HL-60 (cell line): ENCODE measurements around the gene NKX6-1.

Source experiments
- POLR2AphosphoS5 ChIP-seq: IDR thresholded peaks from 2 replicates; pipeline ENCODE4 v1.6.1; 2012; ENCODE audit warnings: low read depth
- SPI1 ChIP-seq: IDR thresholded peaks from 2 replicates; pipeline ENCODE4 v1.6.1; 2012; ENCODE audit warnings: low read depth, mild to moderate bottlenecking, borderline replicate concordance
- TF ChIP-seq, protein P1 (sequence below): IDR thresholded peaks from one replicate; pipeline ENCODE4 v1.5.1; 2011; ENCODE audit warnings: low read length, control low read depth, inconsistent platforms; ENCODE audit not compliant: insufficient read depth

DNA sequence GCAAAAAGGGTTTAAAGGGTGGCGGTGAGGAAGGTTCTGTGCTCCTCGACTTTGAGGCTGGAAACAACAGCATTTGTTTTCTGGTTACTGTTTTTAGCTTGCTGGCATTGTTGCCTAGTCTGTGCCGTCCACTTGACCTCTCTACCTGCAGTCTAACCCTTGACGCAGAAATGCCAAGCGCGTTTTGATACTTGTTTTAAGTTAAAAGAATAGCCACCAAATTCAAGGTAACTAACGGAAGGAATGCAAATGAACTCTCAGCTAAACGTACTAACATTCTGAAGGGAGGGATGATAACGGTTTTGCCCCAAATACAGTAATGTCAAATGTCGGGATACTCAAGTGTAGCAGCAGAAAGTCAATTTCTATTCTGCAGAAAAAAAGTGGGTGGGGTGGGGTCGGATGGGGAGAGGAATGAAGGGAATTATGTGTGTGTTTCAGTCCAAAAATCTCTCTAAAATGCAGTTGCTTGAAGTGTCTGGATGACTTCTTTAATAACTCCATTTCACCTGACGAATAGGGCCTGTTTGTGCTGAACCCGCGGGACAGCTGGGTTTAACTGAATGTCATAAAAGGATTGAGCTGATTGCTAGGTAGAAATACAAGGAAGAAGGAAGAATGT, 3.4 kb upstream of the NKX6-1 start:
- TF ChIP-seq POLR2AphosphoS5, result no peak
- TF ChIP-seq, protein P1, sequence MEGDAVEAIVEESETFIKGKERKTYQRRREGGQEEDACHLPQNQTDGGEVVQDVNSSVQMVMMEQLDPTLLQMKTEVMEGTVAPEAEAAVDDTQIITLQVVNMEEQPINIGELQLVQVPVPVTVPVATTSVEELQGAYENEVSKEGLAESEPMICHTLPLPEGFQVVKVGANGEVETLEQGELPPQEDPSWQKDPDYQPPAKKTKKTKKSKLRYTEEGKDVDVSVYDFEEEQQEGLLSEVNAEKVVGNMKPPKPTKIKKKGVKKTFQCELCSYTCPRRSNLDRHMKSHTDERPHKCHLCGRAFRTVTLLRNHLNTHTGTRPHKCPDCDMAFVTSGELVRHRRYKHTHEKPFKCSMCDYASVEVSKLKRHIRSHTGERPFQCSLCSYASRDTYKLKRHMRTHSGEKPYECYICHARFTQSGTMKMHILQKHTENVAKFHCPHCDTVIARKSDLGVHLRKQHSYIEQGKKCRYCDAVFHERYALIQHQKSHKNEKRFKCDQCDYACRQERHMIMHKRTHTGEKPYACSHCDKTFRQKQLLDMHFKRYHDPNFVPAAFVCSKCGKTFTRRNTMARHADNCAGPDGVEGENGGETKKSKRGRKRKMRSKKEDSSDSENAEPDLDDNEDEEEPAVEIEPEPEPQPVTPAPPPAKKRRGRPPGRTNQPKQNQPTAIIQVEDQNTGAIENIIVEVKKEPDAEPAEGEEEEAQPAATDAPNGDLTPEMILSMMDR, result no peak
- TF ChIP-seq SPI1, result no peak
